HG03378 (cell line): ENCODE data around the gene ITPK1.

ENCODE experiments used
- ATAC-seq: cut with Tn5 transposase; IDR thresholded peaks from one replicate; pipeline ENCODE4 v1.9.1; 2021; ENCODE audit warnings: mild to moderate bottlenecking, moderate library complexity; ENCODE audit not compliant: unreplicated experiment

Gene ITPK1

DNA sequence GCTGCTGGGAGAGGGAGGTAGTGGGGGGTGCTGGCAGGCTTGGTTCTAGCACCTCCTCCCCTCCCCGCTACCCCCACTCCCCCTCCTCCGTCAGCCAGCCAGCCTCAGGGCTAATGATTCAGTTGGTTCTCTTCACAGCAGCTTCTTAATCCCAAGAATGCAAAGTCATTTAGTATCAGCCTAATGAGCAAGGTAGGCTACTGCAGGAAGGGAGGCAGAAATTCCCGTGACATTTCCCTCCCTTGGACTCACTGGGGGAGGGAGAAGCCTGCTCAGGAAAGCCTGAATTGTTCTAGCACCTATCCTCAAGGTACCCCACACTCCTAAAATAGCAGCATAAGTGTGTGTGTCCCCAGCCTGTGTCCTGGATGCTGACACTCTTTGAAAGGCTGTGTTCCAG, 29.8 kb downstream of the ITPK1 start:
- ATAC-seq, result no peak

DNA sequence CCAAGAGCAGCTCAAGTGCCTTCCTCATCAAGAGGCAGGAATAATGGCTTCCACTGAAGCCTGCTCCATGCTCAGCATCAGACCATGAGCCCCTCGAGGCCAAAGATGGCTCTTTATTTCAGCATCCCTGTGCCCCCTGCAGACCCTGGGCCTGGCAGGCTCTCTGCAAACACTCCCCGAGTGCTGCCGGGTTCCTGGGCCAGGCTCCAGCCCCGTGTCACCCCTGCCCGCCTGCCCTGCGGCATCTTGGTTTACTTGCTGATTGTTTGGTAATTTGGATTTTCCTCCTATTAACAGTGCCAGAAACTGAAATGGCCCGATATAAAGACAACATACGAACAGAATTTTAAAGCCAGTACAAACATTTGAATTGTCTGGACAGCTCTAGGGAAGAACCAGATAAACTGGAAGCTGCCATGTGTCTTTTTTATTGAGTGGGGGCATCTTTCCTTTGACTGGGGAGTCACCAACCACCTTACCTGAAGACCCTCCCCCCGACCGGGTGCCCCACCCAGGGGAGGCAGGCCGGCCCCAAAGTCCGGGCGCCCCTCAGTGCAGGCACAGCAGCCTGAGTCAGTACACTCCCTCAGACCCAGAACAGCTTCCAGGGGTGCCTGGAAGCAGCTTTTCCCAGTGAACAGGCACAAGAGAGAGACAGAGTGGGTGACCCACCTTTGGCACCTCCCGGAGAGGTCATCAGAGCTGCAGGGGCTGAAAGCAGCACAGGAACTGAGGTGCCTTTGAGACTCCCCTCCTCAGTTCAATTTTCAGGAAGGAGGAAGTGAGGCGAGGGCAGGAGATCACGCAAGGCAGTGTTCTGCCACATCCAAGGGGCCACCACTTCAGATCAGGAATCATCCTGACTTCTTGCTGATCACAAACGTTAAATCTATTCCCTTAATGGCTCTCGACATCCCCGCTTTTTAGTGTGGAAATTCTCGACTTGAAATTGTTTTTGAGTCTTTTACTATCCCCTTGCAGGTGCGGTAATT, 30.6 kb downstream of the ITPK1 start:
- no peak for ATAC-seq

DNA sequence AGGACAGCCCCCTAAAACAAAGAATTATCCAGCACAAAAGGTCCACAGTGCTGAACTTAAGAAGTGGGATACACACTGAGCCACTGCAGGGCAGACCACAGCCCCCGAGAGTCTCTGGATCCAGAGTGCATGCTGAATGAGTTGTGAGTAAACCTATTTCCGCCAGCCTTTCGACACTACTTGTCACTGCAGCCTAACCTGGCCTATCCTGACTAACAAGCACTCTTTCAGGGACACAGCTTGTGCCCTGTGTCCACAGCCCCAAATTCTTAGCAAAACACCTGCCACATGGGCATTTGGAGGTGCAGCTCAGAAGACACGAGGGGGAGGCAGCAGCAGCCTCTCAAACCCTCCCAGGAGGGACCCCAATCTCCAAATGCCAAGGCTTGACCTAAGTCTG, 31.3 kb downstream of the ITPK1 start:
- ATAC-seq, result no peak

DNA sequence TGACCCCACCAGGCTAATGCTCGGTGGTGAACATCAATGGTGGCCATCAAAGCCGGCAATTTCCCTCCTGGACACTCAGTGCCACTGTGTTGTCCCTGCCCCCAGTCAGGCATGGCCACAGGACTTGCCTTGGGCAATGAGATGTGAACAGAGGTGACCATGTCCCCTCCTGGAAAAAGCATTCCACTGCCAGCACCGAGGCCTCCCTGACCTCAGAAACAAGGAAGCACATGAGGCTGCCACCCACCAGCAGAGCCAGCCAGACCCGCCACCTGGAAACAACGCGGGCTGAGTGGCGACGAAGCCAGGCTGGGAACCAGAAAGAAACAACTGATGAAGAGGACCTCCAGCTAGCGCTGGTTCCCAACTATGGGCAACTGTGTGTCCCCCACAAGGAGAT, 31.8 kb downstream of the ITPK1 start:
- ATAC-seq, result no peak

DNA sequence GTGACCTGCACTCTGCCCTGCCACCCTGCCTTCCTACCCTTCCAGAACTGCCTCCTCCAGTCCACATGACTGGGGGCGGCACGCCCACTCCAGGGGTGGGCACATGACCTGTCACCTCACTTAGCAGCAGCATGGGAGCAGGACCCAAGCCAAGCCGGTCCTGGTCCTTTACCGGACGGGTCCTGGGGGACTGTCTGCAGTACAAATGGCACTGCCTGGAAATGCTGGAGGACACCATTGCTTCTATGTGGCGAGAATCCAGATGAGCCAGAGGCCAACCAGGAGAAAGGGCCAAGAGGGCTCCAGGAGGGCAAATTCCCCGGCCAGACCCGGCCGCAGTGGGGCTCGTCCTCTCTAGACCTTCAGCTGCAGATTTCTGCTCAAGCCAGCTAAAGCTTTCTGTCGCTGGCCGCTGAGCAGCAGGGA, 33.1 kb downstream of the ITPK1 start:
- no peak for ATAC-seq

DNA sequence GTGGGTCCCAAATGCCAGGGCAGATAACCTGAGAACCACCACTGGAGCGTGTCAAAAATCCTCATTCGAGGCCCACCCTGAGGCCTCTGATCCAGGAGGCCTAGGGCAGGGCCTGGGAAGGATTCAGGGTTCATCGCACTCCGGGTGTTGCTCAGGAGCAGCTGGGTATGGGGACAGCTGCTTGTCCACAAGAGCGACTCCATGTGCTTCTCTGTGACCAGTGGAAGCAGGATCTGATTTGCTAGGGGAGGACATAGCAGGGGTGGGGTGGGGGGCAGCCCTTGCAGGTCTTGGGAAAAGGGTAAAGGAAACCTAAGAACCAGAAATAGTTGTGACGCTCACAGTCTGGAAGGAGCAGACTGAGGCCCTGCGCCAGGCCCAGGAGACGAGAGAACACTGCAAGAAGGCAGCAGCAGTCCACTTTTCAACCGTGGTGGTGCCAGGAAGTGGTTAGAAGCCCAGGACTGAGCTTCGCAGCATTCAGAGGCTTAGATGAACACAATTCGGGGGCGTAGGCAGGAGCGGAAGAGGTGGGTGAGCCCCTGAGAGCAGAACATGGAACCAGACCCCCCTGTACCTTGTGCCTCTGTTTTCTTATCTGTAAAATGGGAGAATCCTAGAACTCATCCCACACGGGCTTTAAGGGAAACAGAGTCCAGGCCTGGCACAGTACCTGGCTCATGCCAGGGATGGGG, 33.7 kb downstream of the ITPK1 start:
- no peak for ATAC-seq

DNA sequence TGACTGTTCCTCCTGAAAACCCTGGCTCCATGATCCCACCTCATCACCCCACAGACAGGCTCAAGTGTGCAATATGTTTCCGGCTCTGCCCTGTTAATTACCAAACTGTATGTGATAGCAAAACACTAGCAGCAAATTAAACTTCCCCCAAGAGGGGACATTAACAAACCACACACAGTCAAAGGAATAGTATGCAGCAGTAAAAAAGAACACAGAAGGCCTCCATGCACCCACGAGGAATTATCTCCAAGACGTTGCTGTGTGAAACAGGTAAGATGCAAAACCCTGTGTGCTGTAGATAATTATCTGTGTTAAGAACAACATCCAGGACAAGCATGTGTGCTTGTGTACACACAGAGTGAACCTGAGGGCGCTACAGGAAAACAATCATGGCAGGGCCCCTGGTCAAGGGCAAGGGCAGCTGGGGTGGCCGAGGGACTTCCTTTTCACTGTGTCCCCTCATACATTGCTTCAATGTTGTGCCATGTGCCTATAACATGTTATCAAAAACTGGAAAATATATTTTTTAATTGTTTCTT, 35.8 kb downstream of the ITPK1 start:
- ATAC-seq, result no peak

DNA sequence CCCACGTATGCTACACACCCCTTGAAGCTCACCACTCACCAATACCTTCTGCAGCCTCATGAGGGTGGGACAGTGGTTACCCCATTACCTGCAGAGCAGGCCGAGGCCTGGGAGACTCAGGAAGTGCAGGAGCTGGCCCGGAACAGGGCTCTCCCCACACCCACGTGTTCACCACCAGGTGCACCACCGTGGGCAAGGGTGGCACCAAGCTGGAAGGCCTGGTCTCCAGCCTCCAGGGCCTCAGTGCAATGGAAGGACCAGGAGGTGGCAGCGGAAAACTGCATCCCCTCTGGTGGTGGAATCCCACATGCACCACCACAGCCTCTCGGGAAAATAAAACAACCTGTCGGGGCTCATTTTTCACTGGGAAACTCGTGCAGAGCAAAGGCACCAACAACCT, 36.4 kb downstream of the ITPK1 start:
- no peak for ATAC-seq

DNA sequence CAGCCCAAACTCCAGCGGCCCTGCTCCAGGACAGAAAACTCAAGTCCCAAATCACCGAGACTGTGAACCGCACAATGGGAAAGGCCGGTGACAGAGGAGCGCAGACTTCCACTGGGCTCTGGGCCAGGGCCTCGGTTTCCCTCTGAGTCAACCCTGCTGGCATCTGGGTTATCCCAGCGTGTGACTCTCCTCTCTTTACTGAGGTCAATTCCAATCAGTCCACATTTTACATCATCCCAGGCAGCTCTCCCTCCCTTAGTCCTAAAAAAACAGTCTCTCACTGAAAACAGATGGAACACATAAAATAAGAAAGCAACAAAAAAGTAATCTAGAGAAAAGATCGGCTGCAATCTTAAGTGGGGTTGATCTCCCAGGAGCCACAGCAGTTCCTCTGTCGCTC, 36.9 kb downstream of the ITPK1 start:
- ATAC-seq, result no peak

DNA sequence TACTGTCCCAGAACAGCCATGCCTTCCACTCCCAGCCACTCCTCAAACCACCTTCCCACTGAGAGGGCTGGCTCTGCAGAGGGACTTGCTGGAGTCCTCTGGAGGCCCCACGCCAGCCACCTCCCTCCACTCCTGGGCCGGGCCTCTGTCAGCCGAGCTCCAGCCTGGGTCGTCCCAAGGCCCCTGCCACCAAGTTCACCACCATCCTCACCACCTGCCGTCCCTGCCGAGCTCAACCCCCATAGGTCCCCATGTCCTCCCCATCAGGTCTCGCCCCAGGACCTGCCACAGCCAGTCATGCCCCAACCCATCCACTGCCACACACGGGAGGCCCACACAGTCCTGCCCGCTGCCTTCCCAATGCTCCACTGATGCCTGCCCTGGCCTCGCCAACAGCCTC, 39.0 kb downstream of the ITPK1 start:
- ATAC-seq, result no peak

DNA sequence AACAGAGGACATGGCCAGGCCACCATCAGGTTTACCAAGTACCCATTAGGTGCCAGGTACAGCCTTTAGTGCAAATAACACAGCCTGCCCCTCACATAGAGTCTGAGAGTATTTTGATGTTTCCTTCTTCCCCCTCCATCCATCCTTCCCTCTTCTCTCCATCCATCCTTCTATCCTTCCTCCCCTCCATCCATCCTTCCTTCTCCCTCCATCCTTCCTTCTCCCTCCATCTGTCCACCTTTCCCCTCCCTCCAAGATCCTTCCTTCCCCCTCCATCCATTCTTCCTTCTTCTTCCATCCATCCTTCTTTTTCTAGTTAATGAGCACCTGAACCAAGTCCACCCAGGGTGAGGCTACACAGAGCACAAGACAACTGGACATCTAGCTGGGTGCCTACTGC, 39.8 kb downstream of the ITPK1 start:
- ATAC-seq, result no peak

DNA sequence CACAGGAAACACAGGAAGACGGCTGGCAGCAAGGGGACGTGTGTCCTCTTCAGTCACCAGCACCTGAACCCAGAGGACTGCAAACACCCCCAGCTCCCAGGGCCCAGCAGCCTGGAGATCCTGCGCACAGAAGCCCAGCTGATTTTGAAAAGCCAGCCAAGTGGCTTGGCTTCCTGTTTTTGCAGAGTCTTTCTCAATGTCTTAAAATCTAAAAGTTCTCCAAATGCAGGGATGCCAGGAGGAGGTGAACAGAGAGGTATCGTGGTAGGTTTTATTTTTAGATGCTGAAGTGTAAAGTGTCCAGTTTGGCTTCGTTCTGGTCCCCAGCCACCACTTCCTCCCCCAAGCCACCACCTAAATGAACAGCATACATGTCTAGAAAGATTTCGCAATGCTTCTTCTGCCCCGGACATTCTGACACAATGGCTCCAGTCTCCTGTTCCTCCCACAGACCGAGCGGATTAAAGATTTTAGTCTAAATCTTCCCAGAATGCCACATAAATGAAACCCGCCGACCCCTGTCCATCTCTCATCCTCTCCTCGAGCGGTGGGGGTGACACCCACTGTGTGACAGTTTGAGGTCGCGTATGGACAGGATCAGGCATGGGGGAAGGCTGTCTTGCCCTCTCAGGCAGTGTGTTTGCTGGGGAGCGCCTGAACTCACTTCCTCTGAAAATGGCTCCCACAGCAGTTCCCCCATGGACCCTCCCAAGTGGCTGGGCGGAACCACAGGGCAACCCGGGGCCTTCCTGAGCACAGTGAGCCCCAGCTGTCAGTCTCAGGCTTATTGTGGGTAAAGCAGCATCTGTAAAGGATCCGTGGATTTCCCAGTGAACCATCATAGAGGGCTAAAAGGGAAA, 41.6 kb downstream of the ITPK1 start:
- ATAC-seq, result no peak

DNA sequence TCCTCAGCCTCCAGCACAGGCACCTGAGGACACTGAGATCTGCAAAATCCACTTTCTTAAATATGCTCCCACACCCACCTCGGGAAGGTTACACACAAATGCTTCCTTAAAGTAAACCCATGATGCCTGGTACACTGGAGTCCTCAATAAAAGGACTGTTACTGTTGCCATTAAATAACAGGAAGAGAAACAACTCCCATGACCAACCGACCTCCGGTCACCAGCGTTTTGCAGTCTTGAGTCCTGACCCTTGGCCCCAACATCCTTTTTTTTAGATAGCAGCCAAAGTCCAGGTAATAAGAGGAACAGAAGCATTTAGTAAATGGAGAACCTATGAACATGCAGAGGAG, 42.4 kb downstream of the ITPK1 start:
- ATAC-seq, result no peak

DNA sequence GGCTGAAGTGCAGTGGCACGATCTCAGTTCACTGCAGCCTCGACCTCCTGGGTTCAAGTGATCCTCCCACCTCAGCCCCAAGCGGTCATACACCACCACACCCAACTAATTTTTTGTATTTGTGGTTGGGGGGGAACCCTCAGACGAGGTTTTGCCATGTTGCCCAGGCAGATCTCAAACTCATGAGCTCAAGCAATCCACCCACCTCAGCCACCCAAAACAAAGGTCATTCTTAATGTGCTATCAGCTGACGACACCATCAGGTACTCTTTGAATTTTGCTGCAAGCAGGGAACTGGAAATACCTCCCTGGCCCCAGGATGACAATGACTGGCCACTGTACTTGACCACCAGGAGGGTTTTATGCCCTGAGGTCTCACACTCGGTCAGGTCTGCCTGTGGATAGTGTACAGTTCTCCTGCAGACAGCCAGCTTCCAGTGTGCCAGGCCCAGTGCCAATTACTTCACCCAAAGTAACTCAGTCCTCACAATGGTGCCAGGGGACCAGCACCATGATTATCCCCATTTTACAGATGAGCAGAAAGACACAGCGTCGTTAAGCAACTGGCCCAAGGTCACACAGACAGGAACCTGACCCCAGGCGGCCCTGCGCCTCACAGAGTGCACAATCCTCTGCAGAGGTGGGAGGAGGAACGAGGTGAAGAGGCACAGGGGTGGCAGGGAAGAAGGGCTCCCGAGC, 42.9 kb downstream of the ITPK1 start:
- ATAC-seq, result no peak

DNA sequence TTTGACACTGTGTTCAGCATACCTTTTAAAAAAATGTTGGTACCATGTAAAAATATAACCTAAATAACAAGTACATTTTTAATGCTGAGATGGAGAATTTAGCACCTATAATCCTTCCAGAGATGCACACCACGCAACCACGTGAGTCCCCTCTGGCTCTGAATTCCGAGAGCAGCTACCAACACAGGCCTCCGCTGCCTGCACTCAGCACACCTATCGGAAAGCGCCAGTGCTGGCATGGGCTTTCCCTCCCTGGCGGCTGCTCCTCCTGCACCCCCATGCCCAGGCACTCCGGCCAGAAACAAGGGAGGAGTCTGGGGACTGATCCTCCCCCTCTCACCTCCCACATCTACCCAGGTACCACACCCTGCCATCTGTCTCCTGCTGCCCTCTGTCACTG, 47.0 kb downstream of the ITPK1 start:
- ATAC-seq, result no peak

DNA sequence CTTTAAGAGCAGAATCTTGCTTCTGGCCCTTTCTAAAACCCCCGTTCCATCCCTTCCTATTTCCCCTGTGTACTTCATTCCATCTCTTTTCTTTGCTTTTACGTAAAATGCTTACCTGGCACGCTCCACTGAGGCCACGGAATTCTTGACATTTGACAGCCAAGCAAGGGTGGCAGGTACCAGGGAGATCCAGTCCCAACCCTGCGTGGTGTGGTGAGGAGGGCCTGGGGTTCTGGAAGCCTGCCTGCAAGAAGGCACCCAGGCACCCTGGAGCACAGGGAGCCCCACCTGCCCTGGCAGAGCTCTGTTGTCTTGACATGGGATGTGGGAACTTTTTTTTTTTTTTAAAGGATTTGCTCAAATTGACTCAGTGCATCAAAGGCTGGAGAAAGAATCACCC, 48.6 kb downstream of the ITPK1 start:
- no peak for ATAC-seq

DNA sequence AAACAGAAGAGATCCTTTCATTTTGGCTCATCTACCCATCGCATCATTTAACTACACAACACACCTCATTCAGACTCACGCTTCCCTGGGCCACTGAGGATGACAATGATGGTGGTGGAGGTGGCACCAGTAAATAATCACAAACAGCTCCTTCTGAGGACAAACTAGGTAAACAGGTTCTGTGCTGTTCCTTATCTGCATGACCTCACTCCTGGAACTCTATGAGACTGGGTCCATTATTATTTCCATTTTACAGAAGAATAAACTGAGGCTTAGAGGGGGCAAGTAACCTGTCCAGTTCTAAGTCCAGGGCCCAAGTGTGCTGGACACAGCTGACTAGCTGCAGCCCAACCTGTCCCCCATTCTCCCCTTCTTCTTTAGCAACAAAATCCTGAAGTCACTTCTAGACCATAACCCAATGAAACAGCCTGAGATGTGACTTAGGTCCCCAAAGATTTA, 50.4 kb downstream of the ITPK1 start:
- ATAC-seq, result no peak

DNA sequence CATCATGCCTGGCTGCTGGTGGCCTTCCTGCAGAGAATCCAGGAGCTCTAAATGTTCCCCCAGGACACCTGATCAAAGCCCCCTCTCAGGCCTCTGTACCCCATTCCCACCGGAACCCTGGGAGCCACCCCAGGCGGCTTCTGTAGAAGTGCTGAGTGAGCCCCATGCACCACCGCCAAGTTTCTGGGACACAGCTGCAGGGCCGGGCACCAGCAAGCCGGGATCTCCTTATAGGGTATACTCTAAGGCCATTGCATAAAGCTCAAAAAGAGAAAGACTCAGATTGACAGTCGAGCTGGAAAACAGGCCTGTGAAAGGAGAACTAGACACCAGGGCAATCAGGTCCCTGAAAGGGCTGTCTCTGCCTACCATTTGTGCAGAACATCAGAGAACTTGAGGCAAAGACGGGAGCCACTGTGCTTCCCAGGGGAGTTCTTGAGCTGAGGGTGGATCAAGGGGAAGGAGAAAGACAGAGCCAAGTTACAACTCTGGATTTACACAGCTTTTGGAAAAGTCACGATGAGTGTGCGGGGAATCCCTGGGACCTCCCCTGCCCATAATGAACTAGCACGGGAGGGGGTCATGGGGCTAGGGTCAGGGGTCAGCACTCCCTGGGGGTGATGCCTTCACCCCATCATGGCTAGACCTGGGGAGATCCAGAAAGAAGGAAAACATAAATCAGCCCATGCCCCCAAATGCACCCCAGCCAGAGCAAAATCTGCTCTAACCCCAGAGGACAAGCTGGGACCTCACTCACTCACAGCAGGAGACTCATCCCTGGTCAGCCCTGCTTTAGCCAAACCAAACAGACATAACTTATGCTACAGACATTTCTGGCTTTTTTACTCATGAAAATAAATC, 51.1 kb downstream of the ITPK1 start:
- no peak for ATAC-seq

DNA sequence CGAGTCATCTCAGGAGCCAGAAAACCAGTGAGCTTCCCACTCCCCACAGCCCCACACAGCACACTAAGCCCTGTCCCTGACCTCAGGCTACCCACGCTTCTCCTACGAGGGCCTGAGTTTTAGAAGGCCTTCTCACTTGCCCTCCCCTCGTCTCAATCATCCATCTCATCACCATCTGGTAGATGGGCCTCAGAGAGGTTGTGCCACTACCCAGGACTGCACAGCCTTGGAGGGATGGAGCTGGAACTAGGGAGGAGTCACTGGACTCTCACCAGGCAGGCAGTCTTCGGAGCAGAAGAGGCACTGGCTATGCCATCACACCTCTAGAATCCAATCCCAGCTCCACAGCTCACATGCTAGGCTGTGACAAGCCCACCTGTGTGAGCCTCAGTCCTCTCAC, 52.3 kb downstream of the ITPK1 start:
- no peak for ATAC-seq
